Neural progenitor cell (in vitro differentiated cells): Measurements from ENCODE around the gene SLC6A7. TPM values are rescaled to one million over a fixed set of nuclear protein-coding genes. Genes with fewer than 3 reads are reported as not detected.

Source experiments
- DNase-seq: peaks from one replicate; pipeline ENCODE4 v3.0.0-alpha.2; 2016; ENCODE audit warnings: low spot score
- H2AFZ ChIP-seq: fragments of 200-600 bp; sonication (generic); replicated peaks from 2 replicates; pipeline ENCODE4 v1.6.1; 2016; ENCODE audit warnings: antibody characterized with exemption
- H3F3A ChIP-seq: fragments of 200-600 bp; sonication (generic); 2 replicates; pipeline ENCODE4 v1.6.1; 2016; ENCODE audit warnings: antibody characterized with exemption, low read depth
- H3K27ac ChIP-seq: fragments of 200-600 bp; sonication (generic); 2 replicates; pipeline ENCODE4 v1.5.1; 2016; ENCODE audit warnings: mild to moderate bottlenecking
- H3K27me3 ChIP-seq: fragments of 200-600 bp; sonication (generic); 2 replicates; pipeline ENCODE4 v1.6.1; 2016; ENCODE audit warnings: mild to moderate bottlenecking, moderate library complexity
- H3K36me3 ChIP-seq: fragments of 200-600 bp; sonication (generic); 2 replicates; pipeline ENCODE4 v1.5.1; 2016
- H3K4me1 ChIP-seq: fragments of 200-600 bp; sonication (generic); 2 replicates; pipeline ENCODE4 v1.6.1; 2016; ENCODE audit warnings: mixed run types
- H3K4me2 ChIP-seq: fragments of 200-600 bp; sonication (generic); 2 replicates; pipeline ENCODE4 v1.6.1; 2016
- H3K4me3 ChIP-seq: fragments of 200-600 bp; sonication (generic); 2 replicates; pipeline ENCODE4 v1.5.1; 2016
- H3K79me2 ChIP-seq: fragments of 200-600 bp; sonication (generic); 2 replicates; pipeline ENCODE4 v1.6.1; 2016; ENCODE audit warnings: low read depth
- H3K9ac ChIP-seq: fragments of 200-600 bp; sonication (generic); 2 replicates; pipeline ENCODE4 v1.6.1; 2016
- H3K9me3 ChIP-seq: fragments of 200-600 bp; sonication (generic); 2 replicates; pipeline ENCODE4 v1.5.1; 2016; ENCODE audit warnings: low read depth
- H4K20me1 ChIP-seq: fragments of 200-600 bp; sonication (generic); 2 replicates; pipeline ENCODE4 v1.6.1; 2016; ENCODE audit warnings: low read depth
- H3K27ac Mint-ChIP-seq: 3 replicates; pipeline ENCODE4 v1.8.0; 2021; ENCODE audit warnings: mixed read lengths
- H3K27me3 Mint-ChIP-seq: 2 replicates; pipeline ENCODE4 v1.8.0; 2022; ENCODE audit warnings: low read depth, mild to moderate bottlenecking, inconsistent platforms, moderate library complexity, mixed read lengths; ENCODE audit not compliant: insufficient read depth
- H3K36me3 Mint-ChIP-seq: 3 replicates; pipeline ENCODE4 v1.8.0; 2021; ENCODE audit warnings: mixed read lengths
- H3K4me1 Mint-ChIP-seq: 3 replicates; pipeline ENCODE4 v1.8.0; 2021; ENCODE audit warnings: mixed read lengths
- H3K4me3 Mint-ChIP-seq: 3 replicates; pipeline ENCODE4 v1.8.0; 2021; ENCODE audit warnings: mild to moderate bottlenecking, moderate library complexity, mixed read lengths
- H3K9me3 Mint-ChIP-seq: 3 replicates; pipeline ENCODE4 v1.8.0; 2020; ENCODE audit warnings: mixed read lengths
- CTCF ChIP-seq: fragments of 200-600 bp; sonication (generic); IDR thresholded peaks from 2 replicates; pipeline ENCODE4 v1.5.1; 2017; ENCODE audit warnings: antibody characterized with exemption, mild to moderate bottlenecking
- EZH2 ChIP-seq: fragments of 200-600 bp; sonication (generic); IDR thresholded peaks from 2 replicates; pipeline ENCODE4 v1.6.1; 2017; ENCODE audit warnings: antibody characterized with exemption, mild to moderate bottlenecking, moderate library complexity
- EZH2phosphoT487 ChIP-seq: fragments of 200-600 bp; sonication (generic); IDR thresholded peaks from 2 replicates; pipeline ENCODE4 v1.6.1; 2017; ENCODE audit warnings: antibody characterized with exemption
- total RNA-seq: library from RNA; depleted of rRNA; stranded (reverse); fragments of >200 nt; gene quantifications from 2 replicates; pipeline ENCODE4 v1.2.3, GENCODE V29; 2015; ENCODE audit warnings: low replicate concordance

SLC6A7 gene
- total RNA-seq, 1 donor from 2014 or later: not detected

GRCh38 chr5:150245111-150245789 lies 55.4 kb downstream of the SLC6A7 start:
- H3K4me1 Mint-ChIP-seq: peaks cover 37% of the 10 kb centered on the region
- no peaks in the 10 kb centered on the region for H3K36me3 ChIP-seq
- no peak for DNase-seq

DNA sequence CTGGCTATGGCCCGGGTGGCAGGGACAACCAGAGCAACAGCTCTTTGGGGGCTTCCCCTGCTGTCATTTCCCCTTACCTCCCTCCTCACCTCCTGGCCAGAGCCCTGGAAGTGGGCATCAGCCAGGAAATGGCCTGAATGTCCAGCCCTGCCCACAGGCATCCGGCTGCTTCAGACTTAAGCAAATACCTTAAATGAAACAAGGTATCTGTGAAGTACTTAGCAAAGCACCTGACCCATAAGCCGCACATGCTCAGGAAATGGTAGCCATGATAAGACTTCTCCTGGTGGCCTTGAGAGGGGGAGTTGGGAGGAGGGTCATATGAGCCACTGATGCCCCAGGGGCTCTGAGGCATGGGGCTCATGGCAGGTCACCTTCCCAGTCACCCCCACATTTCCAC lies 55.9 kb downstream of the SLC6A7 start:
- no peaks in the 10 kb centered on the region for H3K9me3 ChIP-seq
- no peaks in the 10 kb centered on the region for H4K20me1 ChIP-seq
- Mint-ChIP-seq H3K9me3 (no peaks in the 10 kb centered on the region), H3K36me3 (no peaks in the 10 kb centered on the region), H3K4me1 (peaks cover 37% of the 10 kb centered on the region), H3K4me3 (no peak overlapping the region), H3K27ac (peak overlapping the region; percentile 66), H3K27me3 (peaks cover 6% of the 10 kb centered on the region)
- H3K27ac ChIP-seq: no peak overlapping the region
- TF ChIP-seq EZH2phosphoT487: no peak
- TF ChIP-seq EZH2: no peak
- TF ChIP-seq CTCF: no peak
- H3K4me1 ChIP-seq: peaks cover 37% of the 10 kb centered on the region
- no peak overlapping the region for H3K4me3 ChIP-seq
- no peak overlapping the region for H3K9ac ChIP-seq
- H3F3A ChIP-seq: peaks cover 4% of the 10 kb centered on the region
- no peaks in the 10 kb centered on the region for H3K27me3 ChIP-seq
- no peak overlapping the region for H3K4me2 ChIP-seq
- DNase-seq: no peak
- no peaks in the 10 kb centered on the region for H3K36me3 ChIP-seq
- no peaks in the 10 kb centered on the region for H3K79me2 ChIP-seq
- H2AFZ ChIP-seq: no peak overlapping the region

More at GRCh38 chr5:150245111-150245789, 55.4 kb downstream of the SLC6A7 start:
- Histone ChIP-seq H3K9ac (no peak overlapping the region), H4K20me1 (no peaks in the 10 kb centered on the region), H3K27ac (no peak overlapping the region), H3K79me2 (no peaks in the 10 kb centered on the region), H3F3A (peaks cover 4% of the 10 kb centered on the region), H3K4me3 (no peak overlapping the region), H3K27me3 (no peaks in the 10 kb centered on the region), H2AFZ (no peak overlapping the region), H3K9me3 (no peaks in the 10 kb centered on the region), H3K4me2 (no peak overlapping the region), H3K4me1 (peaks cover 37% of the 10 kb centered on the region)
- H3K4me3 Mint-ChIP-seq: peak overlapping the region; percentile 33
- no peaks in the 10 kb centered on the region for H3K36me3 Mint-ChIP-seq
- peak overlapping the region; percentile 66 for H3K27ac Mint-ChIP-seq
- H3K27me3 Mint-ChIP-seq: peaks cover 6% of the 10 kb centered on the region
- TF ChIP-seq EZH2 (no peak), EZH2phosphoT487 (no peak), CTCF (no peak)
- H3K9me3 Mint-ChIP-seq: no peaks in the 10 kb centered on the region

DNA sequence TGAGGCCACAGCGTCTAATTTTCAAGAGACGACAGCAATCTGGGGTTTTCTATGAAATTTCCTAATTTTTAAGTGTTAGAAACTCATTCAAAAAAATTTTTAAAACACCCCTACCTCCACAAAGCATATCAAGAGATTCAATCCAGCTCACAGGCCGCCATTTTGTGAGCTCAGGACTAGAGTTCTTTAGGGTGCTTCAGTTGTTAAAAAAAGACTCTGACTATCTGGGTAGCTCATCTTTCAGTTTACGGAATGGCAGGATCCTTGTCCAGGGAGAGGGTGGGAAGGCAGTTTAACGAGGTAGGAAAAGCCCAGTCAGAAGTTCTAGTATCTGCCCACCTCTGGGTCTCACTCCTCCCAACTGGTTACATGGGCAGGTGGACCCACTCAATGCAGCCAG lies 56.6 kb downstream of the SLC6A7 start:
- no peak overlapping the region for H3K4me3 Mint-ChIP-seq
- H3K9me3 Mint-ChIP-seq: no peaks in the 10 kb centered on the region
- Histone ChIP-seq H3K27me3 (no peaks in the 10 kb centered on the region), H3K9me3 (no peaks in the 10 kb centered on the region), H3K9ac (no peak overlapping the region), H3K27ac (no peak overlapping the region), H3K4me1 (peaks cover 37% of the 10 kb centered on the region), H3K36me3 (no peaks in the 10 kb centered on the region), H4K20me1 (no peaks in the 10 kb centered on the region), H3K4me2 (no peak overlapping the region), H2AFZ (no peak overlapping the region), H3K79me2 (no peaks in the 10 kb centered on the region), H3F3A (peaks cover 4% of the 10 kb centered on the region), H3K4me3 (no peak overlapping the region)
- TF ChIP-seq CTCF (no peak), EZH2phosphoT487 (no peak), EZH2 (no peak)
- H3K4me1 Mint-ChIP-seq: peaks cover 36% of the 10 kb centered on the region
- DNase-seq: no peak
- H3K36me3 Mint-ChIP-seq: no peaks in the 10 kb centered on the region
- H3K27me3 Mint-ChIP-seq: peaks cover 4% of the 10 kb centered on the region
- no peak overlapping the region for H3K27ac Mint-ChIP-seq
